HUDEP-2 (cell line): ENCODE results near the gene CNN3.

Experiments used
- DNase-seq, 76 experiments: peaks; one replicate each; lab custom pipeline; 2025; ENCODE audit not compliant: unreplicated experiment in 76 of 76; lab: John Stamatoyannopoulos, UW

CNN3 gene

DNA sequence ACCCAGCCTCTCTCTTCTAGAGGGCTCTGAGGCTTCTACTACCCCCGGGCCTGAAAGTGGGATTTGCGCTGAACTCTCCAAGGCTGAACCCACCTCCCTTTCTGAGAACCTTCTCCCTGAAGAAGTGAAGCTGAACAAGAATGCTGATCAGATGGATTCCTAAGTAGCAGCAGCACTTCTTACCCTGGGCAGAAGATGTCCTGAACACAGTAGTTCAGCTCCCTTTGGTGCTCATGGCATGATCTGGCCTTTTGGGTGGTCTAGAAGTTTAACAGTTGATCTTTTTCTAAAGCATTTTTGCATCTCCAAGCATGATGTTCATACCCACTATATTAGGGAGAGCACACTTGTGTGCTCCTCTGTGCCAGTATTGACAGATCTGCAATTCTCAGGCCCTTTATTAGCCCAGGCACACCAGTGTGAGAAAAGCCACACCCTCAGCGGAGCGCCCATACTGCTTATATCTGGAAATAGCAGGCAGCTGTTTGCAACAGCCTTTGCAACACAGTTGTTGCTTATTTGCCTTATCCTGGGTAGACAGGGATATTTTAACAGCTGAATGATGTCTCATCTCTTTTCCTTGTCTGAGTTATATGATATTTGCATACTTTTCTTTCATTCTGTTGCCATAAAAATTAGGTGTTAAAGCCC is 34.2 kb downstream of the CNN3 start:
- peak in 58 of 76 experiments; percentile 1 to 85 (median 36) for DNase-seq

DNA sequence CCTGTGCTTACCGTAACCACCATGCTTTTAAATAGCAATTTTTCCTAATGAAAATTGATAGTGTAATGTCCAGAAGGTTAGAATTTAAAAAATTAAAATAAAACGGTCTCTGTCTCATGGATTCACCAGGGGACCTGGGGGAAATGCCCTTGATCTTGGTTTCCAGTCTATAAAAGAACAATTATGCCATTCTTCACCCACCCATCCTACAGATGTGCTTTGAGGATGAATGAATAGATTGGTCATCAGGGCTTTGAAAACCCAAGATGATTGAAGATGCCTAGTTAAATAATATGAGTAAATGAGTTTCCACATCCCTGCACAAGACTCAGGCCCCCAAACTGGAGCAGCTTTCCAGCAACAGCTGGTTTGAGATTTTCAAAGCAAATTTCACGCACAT is 38.7 kb downstream of the CNN3 start:
- no peak for DNase-seq

DNA sequence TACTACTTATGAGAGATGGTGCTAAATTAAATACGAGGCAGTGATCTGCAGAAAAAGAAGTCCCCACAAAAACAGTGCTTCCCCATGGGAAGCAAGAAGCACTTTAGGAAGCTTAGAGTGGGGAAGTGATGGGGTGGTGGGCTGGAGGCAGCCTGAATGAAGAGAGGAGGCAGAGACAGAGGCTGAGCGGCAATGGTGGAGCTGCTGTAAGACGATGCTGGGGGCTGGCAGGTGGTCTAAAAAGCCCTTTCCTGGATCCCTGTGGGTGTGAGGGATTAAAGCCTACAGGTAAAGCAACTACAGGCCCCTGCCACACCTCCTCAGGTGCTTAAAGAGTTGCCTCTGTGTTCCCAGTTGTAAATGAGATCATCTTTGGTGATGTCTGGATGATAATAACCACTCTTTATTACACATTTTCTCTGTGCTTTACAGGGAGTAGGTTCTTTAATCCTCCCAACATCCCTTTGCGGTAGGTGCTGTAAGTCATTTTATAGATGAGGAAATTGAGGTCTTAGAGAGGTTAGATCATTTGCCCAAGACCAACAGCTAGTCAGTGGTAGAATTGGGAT is 39.2 kb downstream of the CNN3 start:
- DNase-seq: no peak

- no peak for DNase-seq
Measured at GRCh38 chr1:94887106-94887505, 39.8 kb downstream of the CNN3 start.

GRCh38 chr1:94886361-94886760 is 40.5 kb downstream of the CNN3 start:
- no peak for DNase-seq

DNA sequence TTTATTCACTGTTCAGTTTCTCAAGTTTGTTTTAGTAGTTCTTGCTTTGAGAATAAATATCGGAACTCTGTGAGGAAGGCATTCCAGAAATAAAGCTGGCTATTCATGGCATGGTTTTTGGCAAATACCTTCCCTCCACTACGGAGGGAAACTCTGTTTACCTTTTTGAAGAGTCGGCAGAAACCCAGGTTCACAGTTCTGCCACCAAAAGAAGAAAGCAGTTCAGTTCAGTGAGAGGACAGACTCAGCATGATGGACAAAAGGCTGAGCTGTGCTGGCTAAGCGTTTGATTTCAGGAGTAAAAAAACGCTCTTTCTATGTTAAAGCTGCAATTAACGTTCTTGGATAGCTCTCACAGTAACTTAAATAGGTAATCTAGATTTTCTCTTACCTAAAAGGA is 42.4 kb downstream of the CNN3 start:
- DNase-seq: no peak

DNA sequence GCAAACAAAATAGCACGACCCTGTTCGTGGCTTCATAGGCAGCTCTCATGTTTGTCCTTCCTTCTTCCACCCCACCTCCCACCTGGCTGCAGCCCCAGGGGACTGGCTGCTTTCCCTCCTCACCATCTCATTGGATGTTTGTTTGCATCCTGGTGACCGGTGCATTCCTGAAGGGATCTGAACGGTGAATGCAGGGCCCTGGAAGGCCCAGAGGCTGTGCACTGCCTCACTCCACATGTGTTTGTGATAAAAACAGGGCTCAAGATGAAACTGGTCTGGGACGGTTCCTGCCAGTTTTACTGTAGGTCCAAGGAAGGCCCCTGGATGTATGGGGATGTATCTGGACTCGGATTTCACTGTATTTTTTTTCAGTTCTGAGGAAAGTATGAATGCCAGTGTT is 42.8 kb downstream of the CNN3 start:
- DNase-seq: no peak

- DNase-seq: no peak
Measured at GRCh38 chr1:94883691-94884090, 43.2 kb downstream of the CNN3 start.

- no peak for DNase-seq
Measured at GRCh38 chr1:94878329-94878728, 48.6 kb downstream of the CNN3 start.

GRCh38 chr1:94876362-94876761 is 50.5 kb downstream of the CNN3 start:
- no peak for DNase-seq

- DNase-seq: no peak
Measured at GRCh38 chr1:94875794-94876193, 51.1 kb downstream of the CNN3 start.

DNA sequence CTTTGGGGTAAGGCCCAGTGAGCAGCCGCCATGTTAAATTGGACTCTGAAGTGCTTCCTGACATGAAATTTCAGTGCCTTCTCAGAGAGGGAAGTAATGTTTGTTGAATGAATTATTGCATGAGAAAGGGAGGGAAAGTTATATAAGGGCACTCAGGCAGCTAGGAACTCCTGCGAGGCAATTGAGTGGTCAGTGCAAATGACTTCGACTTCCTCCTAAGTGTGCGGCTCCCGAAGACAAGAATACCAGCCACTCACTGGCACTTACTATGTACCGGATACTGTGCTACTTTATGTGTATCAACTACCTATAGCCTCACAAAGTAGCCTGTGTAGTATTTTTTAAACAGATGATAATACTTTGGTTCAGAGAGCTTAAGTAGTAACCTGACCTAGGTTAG is 52.5 kb downstream of the CNN3 start:
- no peak for DNase-seq

DNA sequence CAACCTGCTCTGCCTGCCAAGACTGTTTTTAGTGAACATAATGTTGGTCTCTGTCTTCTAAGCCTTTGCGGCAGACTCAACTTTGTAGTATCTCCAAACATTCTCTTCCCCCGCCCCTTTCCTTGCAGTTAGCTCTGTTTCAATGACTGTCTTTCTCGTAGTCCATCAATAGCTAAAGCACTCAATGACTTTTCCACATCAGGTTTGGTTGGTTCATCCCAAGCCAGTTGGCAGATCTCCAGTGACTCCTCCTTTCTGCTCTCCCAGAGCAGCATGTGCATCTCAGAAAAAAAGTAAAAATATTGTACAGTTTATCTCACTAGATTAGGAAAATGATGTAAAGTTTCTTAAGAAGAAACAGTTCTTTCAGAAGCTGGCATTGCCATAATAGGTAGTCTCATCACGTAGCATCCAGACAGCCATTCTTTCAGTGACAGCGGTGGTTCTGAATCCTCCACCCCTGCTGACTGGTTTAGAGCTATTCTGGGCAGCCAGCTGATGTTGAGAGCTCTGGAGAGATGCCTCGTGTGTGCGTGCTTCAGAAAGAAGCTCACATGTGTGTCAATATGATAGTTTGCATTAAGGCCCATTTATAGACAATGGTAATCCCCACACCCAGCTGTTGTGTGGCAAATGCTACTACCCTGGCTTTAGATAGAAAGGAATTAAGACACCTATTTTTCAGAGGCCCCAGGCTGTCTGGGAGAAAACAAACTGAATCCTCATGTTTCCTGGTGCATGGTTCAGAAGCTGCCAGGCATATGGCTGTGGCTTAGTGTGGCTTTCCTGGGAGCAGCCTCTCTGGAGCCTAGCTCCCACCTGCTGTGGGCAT is 53.2 kb downstream of the CNN3 start:
- no peak for DNase-seq

DNA sequence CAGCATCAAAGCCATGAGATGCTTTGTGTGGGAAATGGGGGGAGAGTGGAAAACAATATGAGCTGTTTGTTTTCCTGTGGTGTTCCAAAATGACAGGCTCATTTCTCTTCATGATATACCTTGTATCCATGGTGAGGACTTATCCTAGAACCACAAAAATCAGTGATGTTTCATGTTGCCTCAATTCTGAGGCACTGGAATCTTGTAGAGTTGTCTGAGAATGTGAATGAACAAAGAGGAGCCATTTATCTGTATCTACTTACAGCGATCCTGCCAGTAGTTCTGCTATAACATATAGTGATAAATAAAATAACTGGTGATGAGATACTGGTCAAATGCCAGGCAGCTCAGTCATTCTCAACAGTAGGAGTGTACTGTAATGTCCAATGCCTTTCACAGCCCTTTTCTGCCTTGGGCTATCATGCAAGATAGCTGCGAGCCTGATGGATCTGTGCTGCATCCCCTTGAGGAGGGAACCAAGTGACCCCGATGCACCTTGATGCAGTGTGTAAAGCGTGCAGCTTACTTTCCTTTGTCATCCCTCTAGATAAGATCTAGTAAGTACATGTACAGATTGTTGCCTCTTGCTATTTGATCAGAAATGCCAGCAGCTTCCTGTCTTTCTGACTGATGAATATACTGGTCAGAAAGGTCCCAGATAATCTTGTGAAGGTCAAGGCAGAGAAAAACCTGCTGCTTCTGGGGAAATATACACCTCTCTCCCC is 54.0 kb downstream of the CNN3 start:
- no peak for DNase-seq

DNA sequence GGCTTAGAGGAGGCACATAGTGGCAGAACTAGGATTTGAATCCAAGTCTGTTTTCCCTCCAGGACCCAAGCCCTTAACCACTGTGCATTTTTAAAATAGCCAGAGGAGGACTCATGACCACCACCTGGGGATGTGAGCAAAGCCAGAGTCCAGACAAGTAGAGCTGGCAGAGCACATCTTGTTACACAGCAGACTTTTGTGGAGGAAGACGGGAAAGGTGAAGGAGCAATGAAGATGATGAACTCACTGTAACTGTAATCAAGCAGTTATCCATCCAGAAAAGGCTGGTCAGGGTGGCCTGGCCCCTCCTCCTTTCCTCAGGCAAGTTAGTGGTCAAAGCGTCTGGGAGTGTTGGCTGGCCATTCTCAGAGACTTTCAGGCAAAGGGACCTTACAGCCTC is 55.9 kb downstream of the CNN3 start:
- no peak for DNase-seq

GRCh38 chr1:94866164-94866807 is 60.6 kb downstream of the CNN3 start:
- DNase-seq: no peak

- DNase-seq: no peak
Measured at GRCh38 chr1:94865360-94865759, 61.5 kb downstream of the CNN3 start.

- no peak for DNase-seq
Measured at GRCh38 chr1:94864821-94865220, 62.1 kb downstream of the CNN3 start.

DNA sequence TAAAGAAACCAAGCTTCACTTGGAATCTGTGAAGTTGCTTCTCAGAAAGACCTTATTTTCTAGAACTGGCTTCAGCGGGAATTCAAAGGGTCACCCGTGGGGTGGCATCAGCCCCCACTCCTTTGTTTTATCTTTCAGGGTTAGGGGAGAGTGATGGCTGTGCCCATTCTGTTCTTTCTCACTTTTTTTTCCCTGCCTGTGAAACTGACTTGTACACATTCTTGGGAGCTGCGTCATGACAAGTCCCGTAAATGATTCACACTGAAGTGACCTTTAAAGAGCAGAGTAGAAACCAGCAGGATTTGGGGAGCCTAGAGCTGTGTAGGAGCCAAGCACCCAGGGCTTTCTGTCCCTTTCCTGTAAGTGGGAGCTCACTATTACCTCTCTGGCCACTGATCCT is 63.0 kb downstream of the CNN3 start:
- no peak for DNase-seq

- no peak for DNase-seq
Measured at GRCh38 chr1:94863297-94863911, 63.5 kb downstream of the CNN3 start.
